OCI-LY7 (cell line): ENCODE data around the gene GPR137B.

Experiments used
- EZH2phosphoT487 ChIP-seq: fragments of 200-600 bp; sonication (generic); IDR thresholded peaks from 2 replicates; pipeline ENCODE4 v1.6.1; 2018; ENCODE audit warnings: low read depth, borderline replicate concordance, mild to moderate bottlenecking, mixed run types, antibody characterized with exemption, low read length, moderate library complexity, mixed read lengths
- TF ChIP-seq, protein P1 (sequence below): fragments of 200-600 bp; sonication (generic); conservative IDR thresholded peaks from 2 replicates; pipeline ENCODE4 v1.5.1; 2014; ENCODE audit warnings: mild to moderate bottlenecking, antibody characterized with exemption, low read length, moderate library complexity, mixed read lengths

DNA sequence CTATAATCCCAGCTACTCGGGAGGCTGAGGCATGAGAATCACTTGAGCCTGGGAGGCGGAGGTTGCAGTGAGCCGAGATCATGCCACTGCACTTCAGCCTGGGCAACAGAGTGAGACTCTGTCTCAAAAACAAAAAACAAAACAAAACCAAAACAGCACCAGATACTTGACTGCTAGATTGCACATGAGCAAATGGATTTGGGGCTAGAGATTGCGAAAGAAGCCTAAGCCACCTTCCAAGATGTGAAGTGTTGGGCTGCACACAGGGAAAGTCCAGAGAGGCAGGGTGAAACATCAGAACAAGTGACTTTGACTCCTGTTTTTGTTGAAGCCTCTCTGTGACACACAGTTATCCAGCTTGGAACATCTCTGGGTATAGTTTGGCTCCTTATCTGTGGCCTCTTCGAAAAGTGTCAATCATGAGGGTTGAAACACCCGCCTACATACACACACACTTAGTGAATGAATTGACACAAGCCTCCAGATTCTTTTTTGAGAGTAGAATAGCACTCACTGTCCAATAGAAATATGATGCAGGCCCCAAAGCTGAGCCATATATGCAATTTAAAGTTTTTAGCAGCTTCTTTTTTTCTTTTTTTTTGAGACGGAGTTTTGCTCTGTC, 34.2 kb upstream of the GPR137B start:
- TF ChIP-seq, protein P1, sequence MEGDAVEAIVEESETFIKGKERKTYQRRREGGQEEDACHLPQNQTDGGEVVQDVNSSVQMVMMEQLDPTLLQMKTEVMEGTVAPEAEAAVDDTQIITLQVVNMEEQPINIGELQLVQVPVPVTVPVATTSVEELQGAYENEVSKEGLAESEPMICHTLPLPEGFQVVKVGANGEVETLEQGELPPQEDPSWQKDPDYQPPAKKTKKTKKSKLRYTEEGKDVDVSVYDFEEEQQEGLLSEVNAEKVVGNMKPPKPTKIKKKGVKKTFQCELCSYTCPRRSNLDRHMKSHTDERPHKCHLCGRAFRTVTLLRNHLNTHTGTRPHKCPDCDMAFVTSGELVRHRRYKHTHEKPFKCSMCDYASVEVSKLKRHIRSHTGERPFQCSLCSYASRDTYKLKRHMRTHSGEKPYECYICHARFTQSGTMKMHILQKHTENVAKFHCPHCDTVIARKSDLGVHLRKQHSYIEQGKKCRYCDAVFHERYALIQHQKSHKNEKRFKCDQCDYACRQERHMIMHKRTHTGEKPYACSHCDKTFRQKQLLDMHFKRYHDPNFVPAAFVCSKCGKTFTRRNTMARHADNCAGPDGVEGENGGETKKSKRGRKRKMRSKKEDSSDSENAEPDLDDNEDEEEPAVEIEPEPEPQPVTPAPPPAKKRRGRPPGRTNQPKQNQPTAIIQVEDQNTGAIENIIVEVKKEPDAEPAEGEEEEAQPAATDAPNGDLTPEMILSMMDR = no peak
- no peak for TF ChIP-seq EZH2phosphoT487
